ENCODE data around the gene URM1. TPM values are rescaled to one million over a fixed set of nuclear protein-coding genes. Genes with fewer than 3 reads are reported as not detected.
"Not testable (repeated sequence)": the region's sequence is repeated elsewhere in the genome, so short reads cannot be mapped to it uniquely, and the experiment has no call there.

Gene URM1
- total RNA-seq, 1 donor from 2014 or later = 56.9 TPM

- DNase-seq (no peak), ATAC-seq (ENCODE audit: poor library complexity) (no peak)
- intact Hi-C loops (cut with DNase I) = no loop called here
Observed at GRCh38 chr9:128394379-128395168, 23.4 kb downstream of the URM1 start.

- DNase-seq (peak; percentile 70), ATAC-seq (ENCODE audit: poor library complexity) (peak; percentile 75)
- intact Hi-C loops (cut with DNase I) = no loop called here
Observed at GRCh38 chr9:128396970-128397613, 25.9 kb downstream of the URM1 start.

- intact Hi-C loops (cut with DNase I) = no loop called here
- ATAC-seq (ENCODE audit: poor library complexity) (no peak), DNase-seq (no peak)
Observed at GRCh38 chr9:128397831-128398230, 26.7 kb downstream of the URM1 start.

DNA sequence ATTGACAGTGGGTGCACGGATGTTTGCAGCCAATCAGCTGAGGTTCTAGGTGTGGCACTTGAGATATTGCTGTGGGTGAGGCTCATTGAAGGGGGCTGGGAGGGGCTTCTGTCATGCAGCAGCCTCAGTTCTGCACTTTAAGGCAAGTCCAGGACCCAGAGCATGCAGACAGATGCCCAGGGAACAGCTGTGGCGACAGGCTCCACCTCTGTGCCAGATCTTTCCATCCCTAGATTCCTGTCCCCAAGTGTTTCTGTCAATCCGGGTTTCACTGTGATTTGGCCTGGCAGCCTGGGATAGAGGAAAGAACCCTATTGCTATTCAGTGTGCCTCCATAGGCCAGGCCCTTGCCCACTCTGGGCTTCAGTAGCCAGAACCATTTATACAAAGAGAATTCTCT, 28.7 kb downstream of the URM1 start:
- intact Hi-C loops (cut with DNase I) = no loop called here
- ATAC-seq (ENCODE audit: poor library complexity) = no peak
- DNase-seq = no peak

DNA sequence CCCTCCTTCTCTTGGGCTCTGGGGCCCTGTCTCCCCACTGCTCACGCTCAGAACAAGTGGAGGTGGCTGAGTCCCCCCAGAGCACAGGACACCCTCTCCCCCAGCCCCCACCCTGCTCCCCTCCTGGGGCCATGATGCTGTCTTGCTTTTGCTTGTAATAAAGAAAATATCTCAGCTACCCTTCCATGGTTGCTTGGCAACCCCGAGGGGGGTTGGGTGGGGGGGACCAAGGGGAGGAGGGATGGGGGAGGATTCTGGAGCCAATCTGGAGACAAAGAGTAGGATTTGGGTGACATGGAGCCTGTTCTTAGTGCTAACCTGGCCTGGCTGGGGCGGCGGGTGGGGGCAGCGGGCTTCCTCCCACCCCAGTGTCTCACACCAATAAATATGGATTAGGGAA, 33.4 kb downstream of the URM1 start:
- no peak for DNase-seq
- ATAC-seq (ENCODE audit: poor library complexity) = no peak
- intact Hi-C loops (cut with DNase I) = no loop called here

DNA sequence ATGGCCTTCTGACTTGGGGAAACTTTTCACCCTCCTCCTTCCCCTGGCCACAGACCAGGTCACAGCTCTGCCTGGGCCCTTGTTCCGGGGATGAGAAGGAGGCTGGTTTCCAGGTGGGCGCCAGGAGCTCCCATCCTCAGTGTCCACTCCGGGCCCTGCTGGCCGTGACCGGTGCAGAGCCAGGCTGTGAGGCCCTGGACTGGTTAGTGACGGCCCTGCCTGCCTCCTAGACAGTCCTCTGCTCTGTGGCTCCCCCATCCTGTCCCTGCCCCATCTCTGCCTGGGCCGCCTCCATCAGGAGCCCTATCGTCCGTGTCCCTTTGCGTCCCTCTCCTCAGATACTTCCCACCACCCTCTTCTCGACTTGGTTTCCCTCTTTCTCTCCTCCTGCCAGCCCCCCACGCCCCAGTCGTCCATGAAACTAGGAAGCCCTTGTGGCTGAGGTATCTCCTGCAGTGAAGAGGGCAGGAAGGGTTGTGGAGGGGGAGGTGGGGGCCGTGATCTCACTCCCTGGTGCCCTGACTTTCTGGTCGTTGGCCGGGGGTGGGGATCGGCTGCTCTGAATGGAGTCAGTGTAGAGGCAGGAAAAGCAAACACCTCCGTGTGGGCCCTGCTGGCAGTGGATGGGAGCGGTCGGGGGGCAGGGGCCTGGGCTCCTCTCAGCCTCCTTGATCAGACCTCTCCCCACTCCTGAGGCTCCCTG, 34.1 kb downstream of the URM1 start:
- ATAC-seq (ENCODE audit: poor library complexity) (no peak), DNase-seq (no peak)
- intact Hi-C loops (cut with DNase I) = no loop called here

- no peak for DNase-seq
- intact Hi-C loops (cut with DNase I) = no loop called here
- no peak for ATAC-seq (ENCODE audit: poor library complexity)
Observed at GRCh38 chr9:128405780-128406171, 34.6 kb downstream of the URM1 start.

- ATAC-seq (ENCODE audit: poor library complexity) (no peak), DNase-seq (no peak)
- intact Hi-C loops (cut with DNase I) = no loop called here
Observed at GRCh38 chr9:128406848-128407391, 35.7 kb downstream of the URM1 start.

DNA sequence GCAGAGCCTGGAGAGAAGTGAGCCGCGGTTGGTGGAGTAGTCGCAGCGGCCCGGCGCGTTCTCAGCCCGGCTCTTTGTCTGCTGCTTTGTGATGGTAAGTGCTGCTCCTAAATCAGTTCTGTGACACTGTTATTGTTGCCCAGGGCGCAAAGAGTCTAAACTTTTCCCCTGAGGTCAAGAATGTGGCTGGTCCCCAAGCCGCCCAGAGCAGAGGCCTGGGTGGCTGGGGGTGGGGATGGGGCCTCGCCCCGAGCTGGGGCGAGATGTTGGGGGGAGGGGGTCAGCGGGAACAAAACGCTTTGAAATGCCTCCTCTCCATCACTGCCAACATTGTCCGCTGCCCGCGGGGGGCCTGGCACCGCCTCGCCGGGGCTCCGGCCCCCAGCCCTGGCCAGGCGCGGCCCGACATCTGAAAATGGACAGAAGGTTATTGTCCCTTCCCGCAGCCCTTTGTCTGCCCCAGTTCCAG, 37.8 kb downstream of the URM1 start:
- no peak for DNase-seq
- intact Hi-C loops (cut with DNase I) = no loop called here

GRCh38 chr9:128409450-128409849, 38.3 kb downstream of the URM1 start:
- DNase-seq = no peak
- intact Hi-C loops (cut with DNase I) = no loop called here
- ATAC-seq (ENCODE audit: poor library complexity) = no peak

More for the DNA sequence above, 37.8 kb downstream of the URM1 start:
- no peak for ATAC-seq (ENCODE audit: poor library complexity)

DNA sequence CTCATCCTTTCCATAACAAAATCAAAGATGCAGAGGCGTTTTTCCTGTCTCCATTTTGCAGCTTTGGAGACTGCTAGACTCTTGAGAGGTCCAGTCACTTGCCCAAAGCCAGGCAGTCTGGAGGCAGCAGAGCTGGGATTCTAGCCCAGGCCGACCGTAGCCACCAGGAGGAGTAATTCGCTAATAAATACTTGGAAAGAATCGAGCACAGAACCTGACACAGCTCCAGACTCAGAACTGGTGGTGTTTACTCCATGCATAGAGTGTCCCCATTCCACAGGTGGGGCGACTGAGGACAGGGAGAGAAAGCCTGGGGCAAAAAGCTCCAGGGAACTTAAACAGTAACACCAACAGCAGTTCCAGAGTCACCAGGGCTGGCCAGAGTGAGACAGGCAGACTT, 38.8 kb downstream of the URM1 start:
- DNase-seq (no peak), ATAC-seq (ENCODE audit: poor library complexity) (no peak)
- intact Hi-C loops (cut with DNase I) = loop anchor here (5.0 kb wide), 1 partner anchor 48 kb away; no protein-coding TSS in a partner anchor

- ATAC-seq (ENCODE audit: poor library complexity) (no peak), DNase-seq (no peak)
- intact Hi-C loops (cut with DNase I) = loop anchor here (5.0 kb wide), 1 partner anchor 49 kb away; no protein-coding TSS in a partner anchor
Observed at GRCh38 chr9:128411364-128412119, 40.4 kb downstream of the URM1 start.

DNA sequence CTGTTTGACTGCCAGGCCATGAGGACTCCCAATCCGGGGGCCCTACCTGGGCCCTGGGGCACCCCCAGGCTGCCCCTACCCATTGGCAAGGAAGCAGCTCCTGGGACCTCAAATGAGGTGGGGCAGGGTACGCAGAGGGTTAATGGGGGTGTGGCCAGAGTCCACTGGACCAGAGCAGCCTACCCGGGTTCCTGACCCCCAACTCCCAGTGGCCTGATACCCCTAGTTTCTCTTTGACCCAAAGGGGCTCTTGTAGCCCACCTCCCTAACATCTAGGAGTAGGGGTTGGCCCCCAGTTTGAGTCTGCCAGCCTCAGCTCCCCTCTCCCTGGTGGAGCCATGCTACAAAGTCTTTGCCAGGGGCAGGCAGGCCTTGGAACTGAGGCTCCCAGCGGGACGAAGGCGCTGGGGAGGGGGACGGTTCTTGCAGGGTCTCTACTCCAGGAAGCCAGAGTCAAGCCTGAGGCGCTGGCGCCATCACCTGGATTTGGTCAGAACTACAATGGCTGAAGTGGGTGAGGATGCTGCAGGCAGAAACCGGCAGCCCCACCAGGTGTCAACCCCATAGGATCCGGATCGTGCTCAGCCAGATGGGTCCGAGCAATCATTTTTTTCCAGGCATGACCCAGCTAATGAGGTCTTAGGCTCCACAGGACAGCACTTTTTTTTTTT, 41.1 kb downstream of the URM1 start:
- intact Hi-C loops (cut with DNase I) = loop anchor here (5.0 kb wide), 1 partner anchor 50 kb away; no protein-coding TSS in a partner anchor
- ATAC-seq (ENCODE audit: poor library complexity) = peak; percentile 46
- no peak for DNase-seq

- intact Hi-C loops (cut with DNase I) = loop anchor here (5.0 kb wide), 1 partner anchor 51 kb away; no protein-coding TSS in a partner anchor
- ATAC-seq (ENCODE audit: poor library complexity); DNase-seq: not testable (repeated sequence)
Observed at GRCh38 chr9:128413728-128414127, 42.6 kb downstream of the URM1 start.

- intact Hi-C loops (cut with DNase I) = loop anchor here (5.0 kb wide), 1 partner anchor 52 kb away; no protein-coding TSS in a partner anchor
- DNase-seq = no peak
- ATAC-seq (ENCODE audit: poor library complexity) = no peak
Observed at GRCh38 chr9:128414461-128414860, 43.3 kb downstream of the URM1 start.

GRCh38 chr9:128415281-128415680, 44.1 kb downstream of the URM1 start:
- no peak for ATAC-seq (ENCODE audit: poor library complexity)
- intact Hi-C loops (cut with DNase I) = no loop called here

GRCh38 chr9:128416014-128416413, 44.8 kb downstream of the URM1 start:
- ATAC-seq (ENCODE audit: poor library complexity) (no peak), DNase-seq (no peak)
- intact Hi-C loops (cut with DNase I) = no loop called here

More at GRCh38 chr9:128415281-128415680, 44.1 kb downstream of the URM1 start:
- DNase-seq = no peak
